PC-3 (cell line): ENCODE data around the gene CDCP1.

ENCODE experiments used
- CTCF ChIP-seq: fragments of 300-600 bp; sonication (generic); conservative IDR thresholded peaks from 2 replicates; pipeline ENCODE4 v1.5.1; 2017; ENCODE audit warnings: antibody characterized with exemption, low read depth, mild to moderate bottlenecking, low read length
- EZH2 ChIP-seq: fragments of 300-600 bp; sonication (generic); IDR thresholded peaks from one replicate; pipeline ENCODE4 v1.6.1; 2017; ENCODE audit warnings: antibody characterized with exemption, mild to moderate bottlenecking, low read length; ENCODE audit not compliant: unreplicated experiment
- EZH2phosphoT487 ChIP-seq: fragments of 300-600 bp; sonication (generic); IDR thresholded peaks from 2 replicates; pipeline ENCODE4 v1.6.1; 2018; ENCODE audit warnings: mild to moderate bottlenecking, antibody characterized with exemption, low read length, borderline replicate concordance

DNA sequence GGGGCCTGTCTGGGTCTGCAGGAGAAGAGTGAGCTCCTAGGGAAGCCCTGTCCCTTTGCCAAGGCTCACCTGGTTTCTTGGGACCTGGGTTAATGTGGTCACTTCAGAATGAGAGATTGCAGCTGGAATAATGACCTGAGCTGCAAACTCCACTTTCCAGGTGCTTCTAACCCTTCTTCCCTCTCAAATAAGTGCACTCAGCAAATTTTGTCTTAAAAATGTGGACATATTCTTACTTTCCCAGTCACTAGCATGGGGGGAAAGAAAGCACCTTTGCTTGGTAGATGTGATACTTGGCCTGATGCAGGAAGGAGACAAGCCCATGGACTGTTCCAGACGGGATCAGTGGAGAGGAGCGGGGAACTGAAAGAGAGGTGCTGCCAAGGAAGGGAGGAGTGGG lies 38.9 kb upstream of the CDCP1 start:
- TF ChIP-seq CTCF: no peak
- TF ChIP-seq EZH2: no peak
- TF ChIP-seq EZH2phosphoT487: no peak
